Measurements from ENCODE around the gene PPP1R17.

DNA sequence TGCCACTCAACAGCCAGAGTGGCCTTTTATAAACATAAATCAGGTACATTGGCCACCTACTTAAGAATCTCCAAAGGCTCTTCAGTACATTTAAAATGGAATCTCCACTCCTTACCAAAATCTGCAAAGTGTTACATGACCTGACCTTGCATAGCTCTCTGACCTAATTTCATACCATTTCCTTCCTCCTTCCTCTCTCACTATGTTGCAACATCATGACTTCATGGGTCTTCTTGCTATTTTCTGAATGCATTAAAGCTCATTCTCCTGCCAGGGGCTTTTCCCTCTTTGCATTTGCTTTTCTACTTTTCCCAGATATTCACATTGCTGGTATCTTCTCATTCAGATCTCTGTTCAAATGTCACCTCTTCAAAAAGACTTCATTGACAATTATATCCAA, 22.1 kb upstream of the PPP1R17 start:
- TF ChIP-seq CTCF (IDR thresholded peaks at IDR 0.05) (no peak), POLR2AphosphoS5 (IDR thresholded peaks at IDR 0.05) (no peak), EP300 (IDR thresholded peaks at IDR 0.05) (no peak)
